Body of pancreas (tissue), 4 donors: ENCODE measurements around the gene TMEM135. TPM values are rescaled to one million over a fixed set of nuclear protein-coding genes. Genes with fewer than 3 reads are reported as not detected.

ENCODE experiments used
- ATAC-seq: fragments of 150-250 bp; one replicate; pipeline ENCODE4 v1.9.1; 2016
- DNase-seq, 4 donors: peaks; one replicate each; pipeline ENCODE4 v3.0.0-alpha.2; 2019
- H3K27ac ChIP-seq, 4 donors: fragments of 200-600 bp; sonication (generic); 1 replicate in 3 of 4; 2 replicates in 1 of 4; pipeline versions ENCODE4 v1.5.1 to v1.6.1; 2016 to 2019; ENCODE audit warnings: mild to moderate bottlenecking in 1 of 4, mixed read lengths in 1 of 4, moderate library complexity in 1 of 4
- H3K27me3 ChIP-seq, 2 donors: fragments of 200-600 bp; sonication (generic); one replicate each; pipeline ENCODE4 v1.6.0; 2016; ENCODE audit warnings: mild to moderate bottlenecking in 1 of 2
- H3K36me3 ChIP-seq, 2 donors: fragments of 200-600 bp; sonication (generic); replicated peaks in 1 of 2; 2 replicates each; pipeline ENCODE4 v1.5.1; 2016; ENCODE audit warnings: low read depth in 2 of 2; ENCODE audit not compliant: insufficient read depth in 1 of 2
- H3K4me1 ChIP-seq: fragments of 200-600 bp; sonication (generic); one replicate; pipeline ENCODE4 v1.6.0; 2016
- H3K4me3 ChIP-seq, 2 donors: fragments of 200-600 bp; sonication (generic); 1 replicate in 1 of 2; 2 replicates in 1 of 2; pipeline ENCODE4 v1.5.1; 2016 to 2019
- H3K9me3 ChIP-seq, 3 donors: fragments of 200-600 bp; sonication (generic); 1 replicate in 2 of 3; 2 replicates in 1 of 3; pipeline ENCODE4 v1.5.1; 2016
- POLR2A ChIP-seq, 3 donors: fragments of 450-650 bp; IDR thresholded peaks; one replicate each; pipeline ENCODE4 v1.6.1; 2016; ENCODE audit warnings: antibody characterized with exemption in 3 of 3, mild to moderate bottlenecking in 2 of 3
- WGBS, 2 donors: methylation state at CpG; one replicate each; pipeline ENCODE4 v1.1.5; 2017; 5-methylcytosine and 5-hydroxymethylcytosine counted together
- intact Hi-C: fragments of 100-400 bp; cut with DNase I; formaldehyde crosslinking; loops from one replicate; pipeline ENCODE4 v1.15.1; 2023
- total RNA-seq, 2 donors: library from RNA; depleted of rRNA; stranded (reverse); fragments of >200 nt; gene quantifications; one replicate each; pipeline ENCODE4 v1.1.0, GENCODE V29; 2016
- TF ChIP-seq, protein P1 (sequence below), 7 experiments: fragments of 450-650 bp in 4 of 7; fragments of 200-600 bp in 3 of 7; sonication (generic) in 3 of 7; IDR thresholded peaks; one replicate each; pipeline ENCODE4 v1.5.1; 2016 to 2019; ENCODE audit warnings: antibody characterized with exemption in 7 of 7

The TMEM135 gene
- total RNA-seq, 2 donors from 2014 or later: 11.2 to 20.1 TPM

DNA sequence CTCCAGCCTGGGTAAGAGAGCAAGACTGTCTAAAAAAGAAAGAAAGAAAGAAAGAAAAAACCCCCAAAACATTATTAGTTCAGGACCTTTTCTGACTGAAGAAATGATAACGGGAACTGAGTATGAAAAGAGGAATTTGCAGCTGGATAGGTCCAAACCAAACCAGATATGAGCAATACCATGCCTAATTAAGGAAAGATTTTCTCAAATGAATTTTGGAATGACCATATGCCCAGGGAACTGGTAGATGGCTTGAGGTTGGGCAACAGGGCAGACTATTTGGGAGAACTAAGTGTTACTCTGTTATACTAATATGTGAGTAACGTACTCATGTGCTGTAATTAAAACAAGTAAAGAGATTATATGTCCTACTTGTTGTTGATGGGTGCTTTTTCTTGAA is 186.1 kb downstream of the TMEM135 start:
- H3K4me1 ChIP-seq: no peaks in the 10 kb centered on the region
- H3K27me3 ChIP-seq: no peaks in the 10 kb centered on the region
- no peaks in the 10 kb centered on the region for H3K36me3 ChIP-seq
- H3K27ac ChIP-seq: no peak overlapping the region
- 93 to 100% methylated on average over 2 of the region's 2 CpGs for WGBS, 2 donors
- no peak for TF ChIP-seq POLR2A (IDR thresholded peaks at IDR 0.05)
- TF ChIP-seq, protein P1, sequence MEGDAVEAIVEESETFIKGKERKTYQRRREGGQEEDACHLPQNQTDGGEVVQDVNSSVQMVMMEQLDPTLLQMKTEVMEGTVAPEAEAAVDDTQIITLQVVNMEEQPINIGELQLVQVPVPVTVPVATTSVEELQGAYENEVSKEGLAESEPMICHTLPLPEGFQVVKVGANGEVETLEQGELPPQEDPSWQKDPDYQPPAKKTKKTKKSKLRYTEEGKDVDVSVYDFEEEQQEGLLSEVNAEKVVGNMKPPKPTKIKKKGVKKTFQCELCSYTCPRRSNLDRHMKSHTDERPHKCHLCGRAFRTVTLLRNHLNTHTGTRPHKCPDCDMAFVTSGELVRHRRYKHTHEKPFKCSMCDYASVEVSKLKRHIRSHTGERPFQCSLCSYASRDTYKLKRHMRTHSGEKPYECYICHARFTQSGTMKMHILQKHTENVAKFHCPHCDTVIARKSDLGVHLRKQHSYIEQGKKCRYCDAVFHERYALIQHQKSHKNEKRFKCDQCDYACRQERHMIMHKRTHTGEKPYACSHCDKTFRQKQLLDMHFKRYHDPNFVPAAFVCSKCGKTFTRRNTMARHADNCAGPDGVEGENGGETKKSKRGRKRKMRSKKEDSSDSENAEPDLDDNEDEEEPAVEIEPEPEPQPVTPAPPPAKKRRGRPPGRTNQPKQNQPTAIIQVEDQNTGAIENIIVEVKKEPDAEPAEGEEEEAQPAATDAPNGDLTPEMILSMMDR (IDR thresholded peaks at IDR 0.05): no peak
- DNase-seq (no peak), ATAC-seq (no peak)
- intact Hi-C loops: no loop called here
- no peaks in the 10 kb centered on the region for H3K9me3 ChIP-seq
- no peak overlapping the region for H3K4me3 ChIP-seq

DNA sequence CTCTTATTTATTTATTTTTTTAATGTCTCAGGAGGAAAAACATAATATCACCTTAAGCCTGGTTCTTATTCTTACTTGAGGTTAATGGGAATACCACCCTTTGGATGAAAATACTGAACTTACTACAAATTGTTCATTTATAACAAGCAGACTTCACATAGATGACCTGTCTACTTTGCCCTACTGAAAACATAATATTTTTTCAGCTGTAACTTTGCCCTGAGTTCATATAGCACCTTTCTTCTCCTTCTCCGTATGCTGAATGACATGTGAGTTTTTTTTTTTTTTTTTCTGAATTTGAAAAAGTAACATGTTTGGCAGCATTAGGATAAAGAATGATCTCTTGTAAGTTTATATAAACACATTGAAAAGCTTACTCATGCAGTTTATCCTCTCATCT is 186.8 kb downstream of the TMEM135 start:
- no peak for TF ChIP-seq POLR2A (IDR thresholded peaks at IDR 0.05)
- TF ChIP-seq, protein P1 (IDR thresholded peaks at IDR 0.05): no peak
- WGBS, 2 donors: 52 to 57% methylated on average over 1 of the region's 1 CpG
- intact Hi-C loops: no loop called here

DNA sequence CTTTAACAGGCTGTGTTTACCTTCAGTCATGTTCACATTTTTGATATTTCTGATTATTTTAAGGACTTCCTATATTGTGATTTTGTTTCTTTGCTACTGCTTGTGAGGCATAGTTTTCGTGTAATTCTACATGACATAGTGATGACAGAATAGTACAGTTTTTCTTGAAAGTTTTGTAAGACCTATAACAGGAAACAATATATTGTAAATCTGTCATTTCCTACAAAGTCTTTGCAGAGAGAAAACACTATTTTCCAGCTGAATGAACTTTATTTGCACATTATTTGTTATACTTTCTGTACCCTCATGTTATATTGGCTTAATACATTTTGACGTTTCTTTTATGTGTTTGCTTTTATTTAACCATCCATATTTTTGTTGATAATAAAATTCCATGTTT is 191.1 kb downstream of the TMEM135 start:
- H3K36me3 ChIP-seq: no peaks in the 10 kb centered on the region
- intact Hi-C loops: no loop called here
- no peaks in the 10 kb centered on the region for H3K4me1 ChIP-seq
- DNase-seq: no peak
- H3K27ac ChIP-seq: no peak overlapping the region
- H3K9me3 ChIP-seq: no peaks in the 10 kb centered on the region
- no peak overlapping the region for H3K4me3 ChIP-seq
- no peak for ATAC-seq
- TF ChIP-seq, protein P1 (IDR thresholded peaks at IDR 0.05): no peak
- no peak for TF ChIP-seq POLR2A (IDR thresholded peaks at IDR 0.05)
- 67 to 76% methylated on average over 2 of the region's 2 CpGs for WGBS, 2 donors
- H3K27me3 ChIP-seq: no peaks in the 10 kb centered on the region

More for the DNA sequence above, 186.8 kb downstream of the TMEM135 start:
- no peak overlapping the region for H3K27ac ChIP-seq
- DNase-seq (no peak), ATAC-seq (no peak)
- no peaks in the 10 kb centered on the region for H3K9me3 ChIP-seq
- H3K4me3 ChIP-seq: no peak overlapping the region
- no peaks in the 10 kb centered on the region for H3K36me3 ChIP-seq
- no peaks in the 10 kb centered on the region for H3K4me1 ChIP-seq
- no peaks in the 10 kb centered on the region for H3K27me3 ChIP-seq

DNA sequence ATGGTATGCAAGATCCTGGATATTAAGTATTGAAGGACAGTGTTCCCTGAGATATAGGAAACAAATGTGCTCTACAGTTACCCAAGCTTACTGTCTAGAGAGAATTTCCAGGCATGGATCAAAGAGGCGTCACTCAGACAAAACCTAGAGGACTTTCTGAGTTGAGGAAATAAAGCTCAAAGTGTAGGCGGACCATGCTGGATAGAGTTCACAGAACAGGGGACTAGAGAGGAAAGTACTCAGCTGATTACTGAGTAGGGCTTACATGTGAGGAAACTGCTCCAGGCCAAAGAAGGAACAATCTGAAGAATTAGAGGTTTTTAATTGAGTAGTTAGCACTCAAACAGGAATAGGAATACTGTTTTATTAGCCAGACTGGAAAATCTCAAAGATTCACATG is 193.3 kb downstream of the TMEM135 start:
- H3K27me3 ChIP-seq: no peaks in the 10 kb centered on the region
- no peaks in the 10 kb centered on the region for H3K4me1 ChIP-seq
- DNase-seq (no peak), ATAC-seq (no peak)
- H3K4me3 ChIP-seq: no peak overlapping the region
- TF ChIP-seq, protein P1 (IDR thresholded peaks at IDR 0.05): no peak
- TF ChIP-seq POLR2A (IDR thresholded peaks at IDR 0.05): no peak
- no peaks in the 10 kb centered on the region for H3K9me3 ChIP-seq
- intact Hi-C loops: no loop called here
- no peaks in the 10 kb centered on the region for H3K36me3 ChIP-seq
- 90 to 100% methylated on average over 2 of the region's 2 CpGs for WGBS, 2 donors
- no peak overlapping the region for H3K27ac ChIP-seq

DNA sequence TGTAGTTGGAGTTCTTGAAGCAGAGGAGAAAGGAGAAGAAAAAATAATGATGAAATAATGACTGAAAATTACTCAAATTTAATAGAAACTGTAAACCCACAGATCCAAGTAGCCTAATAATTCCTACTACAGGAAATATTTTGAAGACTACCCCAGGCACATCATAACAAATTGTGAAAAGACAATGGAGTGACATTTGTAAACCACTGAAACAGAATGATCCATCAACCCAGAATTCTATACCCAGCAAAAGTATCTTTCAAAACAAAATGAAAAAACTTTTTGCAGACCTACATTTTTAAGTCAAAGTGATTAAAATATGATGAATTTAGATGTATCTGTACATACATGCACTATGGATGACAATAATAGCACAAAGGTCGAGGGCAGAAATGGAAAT is 194.6 kb downstream of the TMEM135 start:
- DNase-seq (no peak), ATAC-seq (no peak)
- no peak overlapping the region for H3K27ac ChIP-seq
- no peaks in the 10 kb centered on the region for H3K36me3 ChIP-seq
- no peak overlapping the region for H3K4me3 ChIP-seq
- no peaks in the 10 kb centered on the region for H3K9me3 ChIP-seq
- H3K4me1 ChIP-seq: no peaks in the 10 kb centered on the region
- no peak for TF ChIP-seq POLR2A (IDR thresholded peaks at IDR 0.05)
- TF ChIP-seq, protein P1 (IDR thresholded peaks at IDR 0.05): no peak
- WGBS, 2 donors: 95 to 100% methylated on average over 1 of the region's 1 CpG
- H3K27me3 ChIP-seq: no peaks in the 10 kb centered on the region
- intact Hi-C loops: no loop called here
